ENCODE data around the gene KDM2A.

DNA sequence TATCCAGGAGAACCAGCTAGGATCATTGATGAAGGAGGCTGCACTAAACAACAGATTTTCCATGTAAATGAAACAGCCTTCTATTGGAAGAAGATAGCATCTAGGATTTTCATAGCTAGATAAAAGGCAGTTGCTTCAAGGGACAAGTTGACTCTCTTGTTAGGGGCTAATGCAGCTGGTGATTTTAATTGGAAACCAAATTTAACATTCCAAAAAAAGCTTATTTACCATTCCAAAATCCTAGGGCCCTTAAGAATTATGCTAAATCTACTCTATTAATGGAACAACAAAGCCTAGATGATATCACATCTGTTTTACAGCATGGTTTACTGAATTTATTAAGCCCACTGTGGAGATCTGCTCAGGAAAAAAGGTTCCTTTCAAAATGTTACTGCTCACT lies 80.7 kb downstream of the KDM2A start:
- TF ChIP-seq CTCF (IDR thresholded peaks at IDR 0.05 in 4 of 5, conservative IDR thresholded peaks at IDR 0.05 in 1 of 5) (no peak), POLR2A (IDR thresholded peaks at IDR 0.05) (no peak)

Measured in gastrocnemius medialis (tissue), 4 donors.